GM12865 (cell line): Measurements from ENCODE around the gene VGLL1.

Experiments
- DNase-seq: peaks from one replicate; pipeline ENCODE4 v3.0.0; 2010; ENCODE audit warnings: low read depth
- H3K4me3 ChIP-seq: 2 replicates; pipeline ENCODE4 v1.5.1; 2011; ENCODE audit warnings: mild to moderate bottlenecking, low read depth, low read length, control low read depth
- TF ChIP-seq, protein P1 (sequence below): IDR thresholded peaks from 2 replicates; pipeline ENCODE4 v1.5.1; 2011; ENCODE audit warnings: low read length, control low read depth, low read depth, inconsistent platforms; ENCODE audit not compliant: insufficient read depth; ENCODE audit errors: missing control alignments

The VGLL1 gene

DNA sequence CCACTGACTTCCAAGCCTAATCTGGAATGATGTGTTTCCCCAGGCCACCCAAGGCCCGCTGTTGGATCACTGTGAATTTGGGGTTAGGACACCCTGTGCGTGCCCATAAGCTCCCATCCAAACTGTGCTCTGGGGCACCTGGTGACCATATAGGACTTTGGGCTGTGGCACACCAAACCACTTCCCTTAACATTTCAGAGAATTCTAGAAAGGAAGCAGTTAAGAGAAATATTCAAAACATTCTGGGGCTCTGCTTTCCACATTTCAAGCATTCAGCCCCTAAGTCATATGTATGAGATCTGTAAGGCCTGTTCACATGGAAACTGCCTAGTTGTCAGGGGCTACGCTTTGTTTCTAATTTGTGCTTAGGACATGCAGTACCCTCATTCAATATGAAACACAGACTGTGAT lies 14.4 kb downstream of the VGLL1 start:
- no peak overlapping the region for H3K4me3 ChIP-seq
- TF ChIP-seq, protein P1, sequence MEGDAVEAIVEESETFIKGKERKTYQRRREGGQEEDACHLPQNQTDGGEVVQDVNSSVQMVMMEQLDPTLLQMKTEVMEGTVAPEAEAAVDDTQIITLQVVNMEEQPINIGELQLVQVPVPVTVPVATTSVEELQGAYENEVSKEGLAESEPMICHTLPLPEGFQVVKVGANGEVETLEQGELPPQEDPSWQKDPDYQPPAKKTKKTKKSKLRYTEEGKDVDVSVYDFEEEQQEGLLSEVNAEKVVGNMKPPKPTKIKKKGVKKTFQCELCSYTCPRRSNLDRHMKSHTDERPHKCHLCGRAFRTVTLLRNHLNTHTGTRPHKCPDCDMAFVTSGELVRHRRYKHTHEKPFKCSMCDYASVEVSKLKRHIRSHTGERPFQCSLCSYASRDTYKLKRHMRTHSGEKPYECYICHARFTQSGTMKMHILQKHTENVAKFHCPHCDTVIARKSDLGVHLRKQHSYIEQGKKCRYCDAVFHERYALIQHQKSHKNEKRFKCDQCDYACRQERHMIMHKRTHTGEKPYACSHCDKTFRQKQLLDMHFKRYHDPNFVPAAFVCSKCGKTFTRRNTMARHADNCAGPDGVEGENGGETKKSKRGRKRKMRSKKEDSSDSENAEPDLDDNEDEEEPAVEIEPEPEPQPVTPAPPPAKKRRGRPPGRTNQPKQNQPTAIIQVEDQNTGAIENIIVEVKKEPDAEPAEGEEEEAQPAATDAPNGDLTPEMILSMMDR: no peak
- no peak for DNase-seq

DNA sequence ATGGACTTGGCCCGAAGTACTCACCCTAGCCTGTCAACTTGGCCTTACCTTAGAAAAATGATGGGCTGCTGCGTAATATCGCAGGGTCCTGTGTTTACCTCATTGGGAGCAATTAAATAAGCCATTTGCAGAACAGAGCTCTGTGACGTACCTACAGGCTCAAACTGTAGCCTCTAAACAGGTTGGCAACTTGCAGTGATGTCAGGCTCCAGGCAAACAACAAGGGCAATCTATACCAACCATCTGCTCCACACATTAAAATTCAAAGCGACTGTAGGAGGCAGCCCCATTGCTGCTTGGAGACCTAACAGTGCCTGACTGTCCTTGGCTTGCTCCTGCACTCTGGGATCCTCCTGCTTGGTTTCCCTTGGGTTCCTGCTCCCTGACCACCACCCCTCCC lies 17.2 kb downstream of the VGLL1 start:
- no peak overlapping the region for H3K4me3 ChIP-seq
- DNase-seq: no peak
- TF ChIP-seq, protein P1: no peak

DNA sequence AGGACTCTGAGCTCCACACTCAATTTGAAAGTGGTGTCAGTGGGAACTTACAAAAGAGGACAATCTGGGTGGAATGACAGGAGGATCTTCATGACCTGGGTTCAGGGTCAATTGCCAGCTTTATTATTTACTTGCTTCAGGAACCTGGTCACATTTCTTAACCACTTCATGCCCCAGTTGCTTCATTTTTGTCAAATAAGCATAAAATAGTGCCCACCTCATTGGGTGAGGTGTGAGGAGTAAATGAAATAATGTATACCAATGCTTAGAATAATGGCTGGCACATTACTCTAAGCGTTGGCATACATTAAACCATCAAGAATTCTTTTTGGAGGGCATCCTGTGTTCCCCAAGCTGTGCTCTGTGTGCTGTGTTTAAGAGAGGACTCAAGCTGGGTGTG lies 19.4 kb downstream of the VGLL1 start:
- no peak for DNase-seq
- TF ChIP-seq, protein P1: no peak
- H3K4me3 ChIP-seq: no peak overlapping the region

DNA sequence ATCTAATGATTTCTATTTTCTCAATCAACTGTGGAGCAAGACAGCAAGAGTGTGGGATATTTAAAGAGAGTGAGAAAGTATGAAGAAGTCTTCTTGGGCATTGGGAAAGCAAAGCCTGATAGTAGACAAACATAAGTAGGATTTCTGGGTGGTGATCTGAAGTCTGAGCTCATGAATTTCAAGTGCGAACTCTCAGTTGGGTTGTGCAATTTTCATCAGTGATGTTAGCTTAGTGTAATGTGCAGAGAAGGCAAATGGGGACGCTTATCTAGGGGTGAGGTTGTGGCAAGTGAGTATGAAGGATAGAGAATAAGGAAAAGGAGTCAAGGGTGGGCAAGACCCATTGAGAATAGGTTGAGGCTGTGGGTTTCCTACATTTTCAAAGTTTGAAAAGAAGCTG lies 23.7 kb downstream of the VGLL1 start:
- TF ChIP-seq, protein P1: no peak
- DNase-seq: no peak
- no peak overlapping the region for H3K4me3 ChIP-seq

DNA sequence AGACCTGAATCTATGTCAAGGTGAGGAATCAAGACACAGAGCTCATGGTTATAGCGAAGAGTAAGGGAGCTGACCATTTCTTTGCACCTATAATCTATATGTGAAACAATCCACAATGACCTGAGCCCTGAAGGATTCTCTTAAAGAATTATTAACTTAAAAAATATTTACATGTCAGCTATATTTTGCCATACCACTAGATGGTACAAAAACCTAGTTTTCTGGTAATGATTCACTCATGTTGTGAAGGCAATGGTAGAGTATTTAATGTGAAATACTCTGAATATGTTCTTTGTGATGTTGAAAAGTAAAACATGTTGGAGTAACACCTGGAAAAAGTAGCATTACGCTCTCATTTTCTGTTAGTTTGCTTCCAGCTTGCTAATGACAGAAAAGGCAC lies 40.0 kb downstream of the VGLL1 start:
- no peak for DNase-seq
- TF ChIP-seq, protein P1: peak; percentile 5
- H3K4me3 ChIP-seq: no peak overlapping the region

DNA sequence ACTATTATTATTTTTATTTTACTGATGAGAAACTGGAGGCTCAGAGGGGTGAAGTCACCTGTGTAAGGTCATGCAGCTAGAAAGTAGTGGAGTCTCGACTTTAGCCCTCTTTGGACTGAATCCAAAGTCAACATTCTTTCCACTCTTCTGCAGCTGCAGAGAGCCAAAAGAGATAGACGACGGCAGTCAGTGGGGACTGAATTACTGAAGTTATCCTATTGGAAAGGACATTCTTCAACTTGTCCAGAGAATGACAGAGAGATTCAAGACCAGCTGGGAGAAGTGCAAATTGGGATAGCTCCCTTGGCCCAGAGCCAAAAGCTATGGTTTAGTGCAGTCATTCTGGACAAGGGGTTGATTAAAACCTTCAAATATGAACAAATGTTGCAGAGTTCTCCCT lies 42.5 kb downstream of the VGLL1 start:
- DNase-seq: no peak
- no peak overlapping the region for H3K4me3 ChIP-seq
- TF ChIP-seq, protein P1: no peak

DNA sequence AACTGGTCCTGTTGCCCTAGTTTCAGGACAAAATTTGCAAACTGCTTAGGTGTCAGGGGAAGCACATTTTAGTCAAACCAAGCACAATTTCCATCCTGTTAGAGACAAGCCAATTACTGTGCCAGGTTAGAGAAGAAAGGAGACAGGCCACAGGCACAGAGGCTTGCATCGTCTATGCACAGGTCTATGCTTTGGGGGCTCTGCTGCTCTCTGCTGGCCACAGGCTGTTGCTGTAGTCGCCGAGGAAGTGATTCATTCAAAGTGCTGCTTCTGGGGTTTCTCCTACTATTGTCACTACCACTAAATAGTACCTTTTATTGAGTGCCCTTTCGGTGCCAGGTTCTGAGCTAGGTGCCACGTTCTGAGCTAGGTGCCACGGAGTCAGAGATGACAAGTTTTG lies 45.5 kb downstream of the VGLL1 start:
- TF ChIP-seq, protein P1: peak; percentile 69
- H3K4me3 ChIP-seq: no peak overlapping the region
- peak; percentile 69 for DNase-seq
